ENCODE measurements around the gene ARMH4. TPM values are rescaled to one million over a fixed set of nuclear protein-coding genes. Genes with fewer than 3 reads are reported as not detected.

ARMH4 gene
- polyA plus RNA-seq, 3 donors = 0.07 TPM; not detected in 2

DNA sequence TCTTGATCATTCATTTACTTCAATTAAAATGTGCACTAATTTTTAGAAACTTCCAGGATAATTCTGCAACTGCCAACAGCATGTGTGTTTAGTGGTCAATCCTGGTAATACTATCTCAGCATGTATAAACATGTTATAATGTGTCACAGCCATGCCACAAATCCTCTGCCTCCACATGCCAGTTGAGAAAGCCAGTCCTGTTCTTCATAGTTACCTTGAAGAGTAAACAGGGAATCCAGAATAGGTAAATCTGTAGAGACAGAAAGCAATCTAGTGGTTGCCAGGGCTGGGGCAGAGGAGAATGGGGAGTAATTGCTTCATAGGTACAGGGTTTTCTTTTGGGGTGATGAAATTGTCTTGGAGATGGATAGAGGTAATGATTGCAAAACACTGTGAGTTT, 85.9 kb downstream of the ARMH4 start:
- Histone ChIP-seq H3K27ac (ENCODE audit: low read depth in 1 of 2, low read length in 2 of 2) (no peak overlapping the region), H3K4me3 (replicated peaks in 1 of 3; ENCODE audit: low read depth in 2 of 3, low read length in 3 of 3) (no peak overlapping the region), H3K36me3 (replicated peaks in 1 of 2; ENCODE audit: control insufficient read depth in 1 of 2, insufficient read depth in 2 of 2, low read length in 2 of 2) (no peaks in the 10 kb centered on the region), H3K9me3 (replicated peaks in 1 of 2; ENCODE audit: control insufficient read depth in 1 of 2, insufficient read depth in 1 of 2, low read length in 2 of 2) (no peaks in the 10 kb centered on the region), H2AFZ (ENCODE audit: insufficient read depth, low read depth, low read length, poor library complexity, severe bottlenecking) (no peak overlapping the region), H3K27me3 (ENCODE audit: control insufficient read depth in 2 of 2, insufficient read depth in 2 of 2, low read length in 2 of 2) (no peaks in the 10 kb centered on the region), H4K20me1 (ENCODE audit: insufficient read depth, low read length) (no peaks in the 10 kb centered on the region), H3K4me2 (replicated peaks; ENCODE audit: extremely low read depth, low read length, poor library complexity, severe bottlenecking) (no peak overlapping the region), H3K79me2 (ENCODE audit: insufficient read depth, low read length) (no peaks in the 10 kb centered on the region), H3K4me1 (ENCODE audit: control insufficient read depth in 1 of 2, insufficient read depth in 2 of 2, low read length in 2 of 2) (no peaks in the 10 kb centered on the region), H3K9ac (ENCODE audit: insufficient read depth, low read length, poor library complexity, severe bottlenecking) (no peak overlapping the region)
- Mint-ChIP-seq H3K4me3 (no peak overlapping the region), H3K9me3 (peaks cover 0 to 4% (median 0%) of the 10 kb centered on the region in 7 donors), H3K27me3 (ENCODE audit: low read depth in 3 of 3) (peaks cover 0 to 5% (median 0%) of the 10 kb centered on the region in 3 donors), H3K36me3 (no peaks in the 10 kb centered on the region), H3K4me1 (no peaks in the 10 kb centered on the region), H3K27ac (no peak overlapping the region)
- DNase-seq = no peak
- intact Hi-C loops (cut with micrococcal nuclease) = no loop called here
- no peak for TF ChIP-seq CTCF (IDR thresholded peaks at IDR 0.05)

- no CpG with 5 or more reads among the region's 4 CpGs for WGBS (ENCODE audit: insufficient coverage)
- DNase-seq = no peak
- no peaks in the 10 kb centered on the region for H3K9me3 ChIP-seq (replicated peaks in 1 of 2; ENCODE audit: control insufficient read depth in 1 of 2, insufficient read depth in 1 of 2, low read length in 2 of 2)
- Mint-ChIP-seq H3K9me3 (peaks cover 0 to 4% (median 0%) of the 10 kb centered on the region in 7 donors), H3K36me3 (no peaks in the 10 kb centered on the region), H3K4me1 (no peaks in the 10 kb centered on the region), H3K27me3 (ENCODE audit: low read depth in 3 of 3) (peaks cover 0 to 5% (median 1%) of the 10 kb centered on the region in 3 donors), H3K27ac (no peak overlapping the region), H3K4me3 (no peak overlapping the region)
- no peaks in the 10 kb centered on the region for H3K27me3 ChIP-seq (ENCODE audit: control insufficient read depth in 2 of 2, insufficient read depth in 2 of 2, low read length in 2 of 2)
- H3K27ac ChIP-seq (ENCODE audit: low read depth in 1 of 2, low read length in 2 of 2) = no peak overlapping the region
- intact Hi-C loops (cut with micrococcal nuclease) = no loop called here
- H4K20me1 ChIP-seq (ENCODE audit: insufficient read depth, low read length) = no peaks in the 10 kb centered on the region
- no peak overlapping the region for H3K9ac ChIP-seq (ENCODE audit: insufficient read depth, low read length, poor library complexity, severe bottlenecking)
- H2AFZ ChIP-seq (ENCODE audit: insufficient read depth, low read depth, low read length, poor library complexity, severe bottlenecking) = no peak overlapping the region
- no peak overlapping the region for H3K4me2 ChIP-seq (replicated peaks; ENCODE audit: extremely low read depth, low read length, poor library complexity, severe bottlenecking)
- no peaks in the 10 kb centered on the region for H3K4me1 ChIP-seq (ENCODE audit: control insufficient read depth in 1 of 2, insufficient read depth in 2 of 2, low read length in 2 of 2)
- no peaks in the 10 kb centered on the region for H3K79me2 ChIP-seq (ENCODE audit: insufficient read depth, low read length)
- no peak for TF ChIP-seq CTCF (IDR thresholded peaks at IDR 0.05)
- no peak overlapping the region for H3K4me3 ChIP-seq (replicated peaks in 1 of 3; ENCODE audit: low read depth in 2 of 3, low read length in 3 of 3)
- no peaks in the 10 kb centered on the region for H3K36me3 ChIP-seq (replicated peaks in 1 of 2; ENCODE audit: control insufficient read depth in 1 of 2, insufficient read depth in 2 of 2, low read length in 2 of 2)
These were observed 90.4 kb downstream of the ARMH4 start for GRCh38 chr14:58061581-58061980.

Data from CD14-positive monocyte (primary cell).